H1 (cell line): ENCODE results near the gene CEBPA. TPM values are rescaled to one million over a fixed set of nuclear protein-coding genes. Genes with fewer than 3 reads are reported as not detected.

Source experiments
- CTCF ChIA-PET: fragments of 300-600 bp; sonication (Branson Sonifier 250); formaldehyde crosslinking; loops from one replicate; lab custom pipeline; 2021; ENCODE audit not compliant: partially characterized antibody; lab: Charles Lee
- POLR2A ChIA-PET: fragments of 300-600 bp; sonication (Branson Sonifier 250); formaldehyde crosslinking; loops from one replicate; lab custom pipeline; 2021; ENCODE audit warnings: inconsistent platforms; ENCODE audit not compliant: partially characterized antibody; lab: Charles Lee
- DNase-seq, 2 experiments: peaks; one replicate each; pipeline versions ENCODE4 v3.0.0 to v3.0.0-alpha.2; 2010 to 2022; ENCODE audit warnings: low spot score in 2 of 2, low read depth in 1 of 2, mixed read lengths in 1 of 2
- FAIRE-seq: peaks from 2 replicates; lab custom pipeline; 2011; peaks lifted over from hg19 to GRCh38; lab: Jason Lieb, UNC
- H2AFZ ChIP-seq: 2 replicates; pipeline ENCODE4 v1.8.1; 2012; ENCODE audit warnings: low read length, inconsistent platforms
- H2AK5ac ChIP-seq: 2 replicates; pipeline ENCODE4 v1.6.1; 2013; ENCODE audit warnings: low read depth, low read length
- H2BK120ac ChIP-seq: replicated peaks from 2 replicates; pipeline ENCODE3; 2013; ENCODE audit warnings: low read depth, low read length, inconsistent platforms
- H2BK12ac ChIP-seq: 2 replicates; pipeline ENCODE4 v1.6.1; 2013; ENCODE audit warnings: low read depth, low read length
- H2BK15ac ChIP-seq: 2 replicates; pipeline ENCODE4 v1.6.1; 2013; ENCODE audit warnings: low read length
- H2BK20ac ChIP-seq: 2 replicates; pipeline ENCODE4 v1.6.1; 2013; ENCODE audit warnings: low read length
- H2BK5ac ChIP-seq: 2 replicates; pipeline ENCODE4 v1.6.1; 2013; ENCODE audit warnings: low read depth, low read length
- H3K14ac ChIP-seq: 2 replicates; pipeline ENCODE4 v1.6.1; 2013; ENCODE audit warnings: inconsistent platforms; ENCODE audit not compliant: insufficient read length
- H3K18ac ChIP-seq: 2 replicates; pipeline ENCODE4 v1.6.1; 2013; ENCODE audit warnings: low read length; ENCODE audit errors: extremely low read depth
- H3K23ac ChIP-seq: 2 replicates; pipeline ENCODE4 v1.6.1; 2013; ENCODE audit warnings: inconsistent platforms; ENCODE audit not compliant: insufficient read length
- H3K23me2 ChIP-seq: 2 replicates; pipeline ENCODE4 v1.6.1; 2013; ENCODE audit warnings: low read depth, low read length
- H3K27ac ChIP-seq: 2 replicates; pipeline ENCODE4 v1.6.1; 2011; ENCODE audit warnings: low read depth, low read length, inconsistent platforms
- H3K27me3 ChIP-seq, 4 experiments: replicated peaks in 1 of 4; 1 replicate in 1 of 4; 2 replicates in 3 of 4; pipeline versions ENCODE4 v1.6.1 to v1.8.1; 2011 to 2013; ENCODE audit warnings: low read length in 3 of 4, mild to moderate bottlenecking in 3 of 4, inconsistent platforms in 2 of 4, mixed read lengths in 2 of 4, moderate library complexity in 1 of 4; ENCODE audit not compliant: control insufficient read depth in 3 of 4, insufficient read depth in 3 of 4; ENCODE audit errors: extremely low read depth in 1 of 4
- H3K36me3 ChIP-seq, 4 experiments: 2 replicates each; pipeline versions ENCODE4 v1.6.1 to v1.8.1; 2011 to 2013; ENCODE audit warnings: mild to moderate bottlenecking in 4 of 4, low read length in 3 of 4, moderate library complexity in 2 of 4, control low read depth in 1 of 4, inconsistent platforms in 1 of 4; ENCODE audit not compliant: insufficient read depth in 4 of 4, control insufficient read depth in 2 of 4
- H3K4ac ChIP-seq: replicated peaks from 2 replicates; pipeline ENCODE3; 2013; ENCODE audit warnings: low read length, low read depth, mixed read lengths, inconsistent platforms; ENCODE audit not compliant: insufficient read length
- H3K4me1 ChIP-seq, 4 experiments: replicated peaks in 1 of 4; 1 replicate in 1 of 4; 2 replicates in 3 of 4; pipeline versions ENCODE4 v1.6.1 to v1.8.1; 2011 to 2013; ENCODE audit warnings: low read length in 3 of 4, inconsistent platforms in 2 of 4, mixed read lengths in 1 of 4; ENCODE audit not compliant: insufficient read depth in 4 of 4, control insufficient read depth in 3 of 4
- H3K4me2 ChIP-seq, 2 experiments: 2 replicates each; pipeline versions ENCODE4 v1.6.1 to v1.8.1; 2011 to 2013; ENCODE audit warnings: low read depth in 2 of 2, low read length in 2 of 2, control low read depth in 1 of 2, inconsistent platforms in 1 of 2, mild to moderate bottlenecking in 1 of 2; ENCODE audit not compliant: insufficient read depth in 1 of 2
- H3K4me3 ChIP-seq, 4 experiments: fragments of 200-600, 300-600 bp in 1 of 4; sonication (generic), shearing (Covaris generic), sonication (Bioruptor Twin) in 1 of 4; 2 replicates each; pipeline versions ENCODE4 v1.5.1 to v1.8.1; 2011 to 2016; ENCODE audit warnings: low read length in 4 of 4, low read depth in 3 of 4, control low read depth in 2 of 4, inconsistent platforms in 2 of 4, mild to moderate bottlenecking in 2 of 4, mixed read lengths in 1 of 4, moderate library complexity in 1 of 4; ENCODE audit not compliant: insufficient read depth in 2 of 4; ENCODE audit errors: extremely low read depth in 1 of 4
- H3K56ac ChIP-seq: replicated peaks from 2 replicates; pipeline ENCODE3; 2013; ENCODE audit warnings: low read depth, mild to moderate bottlenecking, mixed read lengths, low read length, inconsistent platforms; ENCODE audit not compliant: insufficient read length
- H3K79me1 ChIP-seq: 2 replicates; pipeline ENCODE4 v1.6.1; 2013; ENCODE audit warnings: low read depth, low read length, control low read depth
- H3K79me2 ChIP-seq, 2 experiments: 2 replicates each; pipeline versions ENCODE4 v1.6.1 to v1.8.1; 2012 to 2013; ENCODE audit warnings: low read length in 2 of 2, mild to moderate bottlenecking in 2 of 2, inconsistent platforms in 1 of 2; ENCODE audit not compliant: insufficient read depth in 2 of 2, control insufficient read depth in 1 of 2
- H3K9ac ChIP-seq, 4 experiments: replicated peaks in 1 of 4; 1 replicate in 1 of 4; 2 replicates in 3 of 4; pipeline versions ENCODE4 v1.6.1 to v1.8.1; 2011 to 2013; ENCODE audit warnings: low read depth in 3 of 4, low read length in 3 of 4, control low read depth in 2 of 4, mild to moderate bottlenecking in 2 of 4, moderate library complexity in 2 of 4, inconsistent platforms in 1 of 4; ENCODE audit errors: extremely low read depth in 1 of 4
- H3K9me3 ChIP-seq, 2 experiments: 2 replicates each; pipeline versions ENCODE4 v1.6.1 to v1.8.1; 2012 to 2013; ENCODE audit warnings: mild to moderate bottlenecking in 2 of 2, moderate library complexity in 2 of 2, control low read depth in 1 of 2, inconsistent platforms in 1 of 2, low read depth in 1 of 2, low read length in 1 of 2, mixed read lengths in 1 of 2; ENCODE audit not compliant: insufficient read depth in 2 of 2
- H4K20me1 ChIP-seq, 2 experiments: replicated peaks in 1 of 2; 2 replicates each; pipeline versions ENCODE3 to v1.8.1; 2011 to 2013; ENCODE audit warnings: inconsistent platforms in 2 of 2, low read length in 2 of 2, mild to moderate bottlenecking in 1 of 2; ENCODE audit not compliant: insufficient read depth in 2 of 2, control insufficient read depth in 1 of 2
- H4K5ac ChIP-seq: 2 replicates; pipeline ENCODE4 v1.6.1; 2013; ENCODE audit warnings: low read length, low read depth, mixed read lengths, inconsistent platforms; ENCODE audit not compliant: insufficient read length
- H4K8ac ChIP-seq: 2 replicates; pipeline ENCODE4 v1.8.0; 2013; ENCODE audit warnings: mild to moderate bottlenecking, moderate library complexity, low read length, inconsistent platforms; ENCODE audit not compliant: insufficient read depth; ENCODE audit errors: extremely low read depth
- H4K91ac ChIP-seq: replicated peaks from 2 replicates; pipeline ENCODE3; 2013; ENCODE audit warnings: low read length, mixed read lengths, inconsistent platforms; ENCODE audit not compliant: insufficient read length
- CHD1 ChIP-seq: IDR thresholded peaks from 2 replicates; pipeline ENCODE4 v1.6.1; 2012; ENCODE audit warnings: low read depth, low read length, improper control_type of control experiment
- EP300 ChIP-seq, 2 experiments: IDR thresholded peaks; 1 replicate in 1 of 2; 2 replicates in 1 of 2; pipeline ENCODE4 v1.6.1; 2011 to 2012; ENCODE audit warnings: low read depth in 2 of 2, low read length in 2 of 2, mild to moderate bottlenecking in 2 of 2, borderline replicate concordance in 1 of 2, inconsistent platforms in 1 of 2, moderate library complexity in 1 of 2
- JUND ChIP-seq: IDR thresholded peaks from 2 replicates; pipeline ENCODE4 v1.6.1; 2011; ENCODE audit warnings: mild to moderate bottlenecking, improper control_type of control experiment, low read length
- POU5F1 ChIP-seq: IDR thresholded peaks from 2 replicates; pipeline ENCODE4 v1.6.1; 2011; ENCODE audit warnings: low read depth, mild to moderate bottlenecking, low read length, moderate library complexity
- TCF12 ChIP-seq: IDR thresholded peaks from 2 replicates; pipeline ENCODE4 v1.6.1; 2011; ENCODE audit warnings: low read depth, mild to moderate bottlenecking, low read length
- WGBS, 2 experiments: shearing (Covaris generic) in 1 of 2; methylation state at CpG; one replicate each; pipeline versions ENCODE4 v1.1.6 to v1.1.7; 2013 to 2015; ENCODE audit warnings: low lambda C conversion rate in 2 of 2, mixed read lengths in 2 of 2, inconsistent platforms in 1 of 2, low coverage in 1 of 2, missing lambda C conversion rate in 1 of 2; ENCODE audit not compliant: insufficient replicate concordance in 2 of 2, insufficient coverage in 1 of 2, insufficient read length in 1 of 2; ENCODE audit errors: extremely low coverage in 1 of 2, missing lambda C conversion rate in 1 of 2; 5-methylcytosine and 5-hydroxymethylcytosine counted together
- polyA plus RNA-seq, 7 experiments: library from polyadenylated mRNA; depleted of rRNA in 3 of 7; stranded (reverse) in 5 of 7; unstranded in 2 of 7; fragments of >200 nt in 5 of 7; fragments of 200-250 nt in 2 of 7; gene quantifications; 1 replicate in 5 of 7; 2 replicates in 1 of 7; 4 replicates in 1 of 7; pipeline versions ENCODE4 v1.2.1 to v1.2.3, GENCODE V29; 2011 to 2013; ENCODE audit warnings: missing spikeins in 2 of 7, mixed read lengths in 2 of 7
- total RNA-seq: library from RNA; stranded (reverse); fragmentation: NEBNext Ultra II Directional; extraction: Animal tissue kit (Norgen Biotek cat#: 25700); gene quantifications from 2 replicates; pipeline ENCODE4 v1.2.1, GENCODE V29; 2021
- TF ChIP-seq, protein P1 (sequence below): IDR thresholded peaks from 2 replicates; pipeline ENCODE4 v1.6.1; 2012; ENCODE audit warnings: low read length, inconsistent platforms

CEBPA gene
- total and polyA plus RNA-seq, 2 of the 8 experiments (the other 6 are each of a cell fraction or from before 2014, with no cell fraction given): 2.0 to 2.7 TPM

DNA sequence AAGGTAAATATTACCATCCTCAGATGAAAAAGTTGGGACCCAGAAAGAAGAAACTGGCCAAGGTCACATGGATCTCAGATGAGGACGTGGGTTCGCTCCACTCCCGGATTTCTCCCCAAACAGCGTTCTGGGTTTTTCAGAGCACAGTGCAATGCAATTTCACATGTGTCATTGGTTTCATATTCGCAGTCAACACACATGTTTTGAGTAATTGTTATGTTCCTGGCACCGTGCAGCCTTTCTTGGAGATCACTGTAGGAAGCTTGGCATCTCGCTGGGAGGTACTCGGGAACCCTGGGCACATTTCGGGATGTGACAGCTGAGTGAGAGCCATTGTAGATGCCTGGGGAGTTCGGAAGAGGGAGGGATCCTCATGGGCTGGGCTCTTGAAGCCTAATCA is 45.0 kb upstream of the CEBPA start:
- Histone ChIP-seq H3K56ac (no peak overlapping the region), H4K91ac (no peak overlapping the region), H3K4me1 (no peaks in the 10 kb centered on the region; a peak in 1 of 7 replicates), H2BK12ac (no peak overlapping the region), H3K18ac (no peak overlapping the region), H2BK15ac (no peak overlapping the region), H3K27ac (no peak overlapping the region), H3K27me3 (0 out of 7 replicates have a peak, but pooled peaks cover 0 to 3% (median 0%) of the 10 kb centered on the region in 4 experiments), H2BK120ac (no peak overlapping the region), H2AFZ (no peak overlapping the region), H3K36me3 (no peaks in the 10 kb centered on the region), H3K4ac (no peak overlapping the region), H2BK20ac (no peak overlapping the region), H3K9ac (no peak overlapping the region), H4K8ac (no peak overlapping the region), H3K4me3 (no peak overlapping the region), H3K9me3 (no peaks in the 10 kb centered on the region), H3K79me2 (no peaks in the 10 kb centered on the region), H4K20me1 (no peaks in the 10 kb centered on the region), H2AK5ac (no peak overlapping the region), H2BK5ac (no peak overlapping the region), H3K14ac (no peak overlapping the region), H3K79me1 (no peaks in the 10 kb centered on the region), H3K23me2 (no peaks in the 10 kb centered on the region; the same call in 1 of the 2 replicates), H4K5ac (no peak overlapping the region), H3K23ac (no peak overlapping the region), H3K4me2 (no peak overlapping the region)
- POLR2A ChIA-PET: interaction anchor here (1.6 kb wide), 1 partner anchor 45 kb away, joined by 3 read pairs; the partner anchor contains the start of gene CEBPA
- no peak for TF ChIP-seq EP300 (IDR thresholded peaks at IDR 0.05; ENCODE audit: borderline replicate concordance in 1 of 2, low read depth in 2 of 2, low read length in 2 of 2)
- TF ChIP-seq CHD1: no peak
- no peak for TF ChIP-seq POU5F1
- no peak for TF ChIP-seq JUND
- TF ChIP-seq TCF12: no peak
- TF ChIP-seq, protein P1, sequence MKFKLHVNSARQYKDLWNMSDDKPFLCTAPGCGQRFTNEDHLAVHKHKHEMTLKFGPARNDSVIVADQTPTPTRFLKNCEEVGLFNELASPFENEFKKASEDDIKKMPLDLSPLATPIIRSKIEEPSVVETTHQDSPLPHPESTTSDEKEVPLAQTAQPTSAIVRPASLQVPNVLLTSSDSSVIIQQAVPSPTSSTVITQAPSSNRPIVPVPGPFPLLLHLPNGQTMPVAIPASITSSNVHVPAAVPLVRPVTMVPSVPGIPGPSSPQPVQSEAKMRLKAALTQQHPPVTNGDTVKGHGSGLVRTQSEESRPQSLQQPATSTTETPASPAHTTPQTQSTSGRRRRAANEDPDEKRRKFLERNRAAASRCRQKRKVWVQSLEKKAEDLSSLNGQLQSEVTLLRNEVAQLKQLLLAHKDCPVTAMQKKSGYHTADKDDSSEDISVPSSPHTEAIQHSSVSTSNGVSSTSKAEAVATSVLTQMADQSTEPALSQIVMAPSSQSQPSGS: no peak
- 91% methylated on average over 10 of the region's 10 CpGs; no CpG with 5 or more reads in 1 of the 2 experiments for WGBS, 2 experiments
- DNase-seq (no peak), FAIRE-seq (no peak)
- CTCF ChIA-PET: no interaction called here
